Midbrain (tissue), 1 donor: ENCODE data around the gene UQCC5.

Source experiments
- DNase-seq: peaks from one replicate; lab custom pipeline; 2025; lab: John Stamatoyannopoulos, UW

UQCC5 gene, protein sequence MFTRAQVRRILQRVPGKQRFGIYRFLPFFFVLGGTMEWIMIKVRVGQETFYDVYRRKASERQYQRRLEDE

DNA sequence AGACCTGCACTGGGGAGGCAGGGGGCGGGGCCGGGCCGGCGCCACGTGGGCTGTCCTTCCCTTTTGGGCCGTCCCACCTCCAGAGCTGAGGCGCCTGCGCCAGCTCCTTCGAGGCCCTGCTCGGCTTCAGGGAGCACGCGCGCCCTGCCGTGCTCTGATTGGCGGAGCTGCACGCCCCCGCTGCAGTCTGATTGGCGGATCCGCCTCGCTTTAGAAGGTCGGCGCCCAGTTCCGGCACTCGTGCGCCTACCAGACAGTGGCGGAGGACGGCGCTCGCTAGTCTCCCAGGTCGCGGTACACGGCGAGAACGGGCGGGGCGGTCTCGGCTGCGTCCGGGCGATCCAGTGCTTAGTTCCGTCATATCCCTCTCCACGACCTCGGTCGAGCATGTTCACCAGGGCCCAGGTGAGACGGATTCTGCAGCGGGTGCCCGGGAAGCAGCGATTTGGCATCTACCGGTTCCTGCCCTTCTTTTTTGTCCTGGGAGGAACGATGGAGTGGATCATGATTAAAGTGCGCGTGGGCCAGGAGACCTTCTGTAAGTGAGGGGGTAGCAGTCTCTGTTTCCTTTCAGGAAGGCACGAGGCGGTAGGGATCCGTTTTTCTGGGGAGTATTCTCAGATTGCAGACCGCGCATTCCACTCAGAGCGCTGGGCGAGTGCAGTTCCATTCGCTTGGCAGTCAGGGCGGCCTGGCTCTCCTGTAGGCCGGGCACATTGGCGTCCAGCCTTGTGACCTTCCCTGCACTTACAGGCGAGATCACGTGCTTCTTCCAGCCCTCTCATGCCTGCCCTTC, at the start of gene UQCC5:
Gene UQCC5 (plus strand): TSS at position 237 of the 796 bp plus-strand sequence. CDS start 151 bp downstream, at position 388.
- peak; percentile 98 for DNase-seq

DNA sequence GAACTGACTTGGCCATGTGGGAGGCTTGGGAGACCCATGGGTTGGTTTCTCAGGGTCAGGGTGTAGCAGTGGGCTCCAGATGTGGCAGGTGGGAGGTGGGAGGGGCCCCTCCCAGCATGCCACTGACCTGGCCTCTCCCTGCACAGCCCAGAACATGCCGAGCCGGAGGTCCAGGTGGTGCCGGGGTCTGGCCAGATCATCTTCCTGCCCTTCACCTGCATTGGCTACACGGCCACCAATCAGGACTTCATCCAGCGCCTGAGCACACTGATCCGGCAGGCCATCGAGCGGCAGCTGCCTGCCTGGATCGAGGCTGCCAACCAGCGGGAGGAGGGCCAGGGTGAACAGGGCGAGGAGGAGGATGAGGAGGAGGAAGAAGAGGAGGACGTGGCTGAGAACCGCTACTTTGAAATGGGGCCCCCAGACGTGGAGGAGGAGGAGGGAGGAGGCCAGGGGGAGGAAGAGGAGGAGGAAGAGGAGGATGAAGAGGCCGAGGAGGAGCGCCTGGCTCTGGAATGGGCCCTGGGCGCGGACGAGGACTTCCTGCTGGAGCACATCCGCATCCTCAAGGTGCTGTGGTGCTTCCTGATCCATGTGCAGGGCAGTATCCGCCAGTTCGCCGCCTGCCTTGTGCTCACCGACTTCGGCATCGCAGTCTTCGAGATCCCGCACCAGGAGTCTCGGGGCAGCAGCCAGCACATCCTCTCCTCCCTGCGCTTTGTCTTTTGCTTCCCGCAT, 49.2 kb upstream of the UQCC5 start:
- no peak for DNase-seq

DNA sequence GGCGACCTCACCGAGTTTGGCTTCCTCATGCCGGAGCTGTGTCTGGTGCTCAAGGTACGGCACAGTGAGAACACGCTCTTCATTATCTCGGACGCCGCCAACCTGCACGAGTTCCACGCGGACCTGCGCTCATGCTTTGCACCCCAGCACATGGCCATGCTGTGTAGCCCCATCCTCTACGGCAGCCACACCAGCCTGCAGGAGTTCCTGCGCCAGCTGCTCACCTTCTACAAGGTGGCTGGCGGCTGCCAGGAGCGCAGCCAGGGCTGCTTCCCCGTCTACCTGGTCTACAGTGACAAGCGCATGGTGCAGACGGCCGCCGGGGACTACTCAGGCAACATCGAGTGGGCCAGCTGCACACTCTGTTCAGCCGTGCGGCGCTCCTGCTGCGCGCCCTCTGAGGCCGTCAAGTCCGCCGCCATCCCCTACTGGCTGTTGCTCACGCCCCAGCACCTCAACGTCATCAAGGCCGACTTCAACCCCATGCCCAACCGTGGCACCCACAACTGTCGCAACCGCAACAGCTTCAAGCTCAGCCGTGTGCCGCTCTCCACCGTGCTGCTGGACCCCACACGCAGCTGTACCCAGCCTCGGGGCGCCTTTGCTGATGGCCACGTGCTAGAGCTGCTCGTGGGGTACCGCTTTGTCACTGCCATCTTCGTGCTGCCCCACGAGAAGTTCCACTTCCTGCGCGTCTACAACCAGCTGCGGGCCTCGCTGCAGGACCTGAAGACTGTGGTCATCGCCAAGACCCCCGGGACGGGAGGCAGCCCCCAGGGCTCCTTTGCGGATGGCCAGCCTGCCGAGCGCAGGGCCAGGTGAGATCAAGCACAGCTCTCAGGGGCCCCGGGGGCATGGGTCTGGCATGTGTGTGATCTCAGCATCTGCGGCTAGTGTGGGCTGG, 48.4 kb upstream of the UQCC5 start:
- no peak for DNase-seq

DNA sequence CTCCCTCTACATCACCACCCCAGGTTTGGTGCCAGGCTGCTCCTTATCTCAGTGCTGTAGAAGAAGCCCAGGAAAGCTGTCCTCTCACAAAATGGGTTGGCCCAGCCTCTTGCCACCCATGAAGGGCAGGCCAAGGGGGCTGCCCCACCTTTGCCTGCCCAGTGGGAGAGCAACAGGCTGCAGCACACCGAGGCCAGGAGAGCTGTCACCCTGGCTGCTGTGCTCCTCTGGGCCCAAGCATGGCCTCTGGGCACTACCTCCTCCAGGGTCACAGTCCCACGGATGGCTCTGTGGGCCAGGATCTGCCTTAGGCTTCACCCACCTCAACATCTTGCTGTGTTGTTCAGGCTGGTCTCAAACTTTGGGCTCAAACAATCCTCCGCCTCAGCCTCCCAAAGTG, 47.7 kb upstream of the UQCC5 start:
- DNase-seq: no peak

DNA sequence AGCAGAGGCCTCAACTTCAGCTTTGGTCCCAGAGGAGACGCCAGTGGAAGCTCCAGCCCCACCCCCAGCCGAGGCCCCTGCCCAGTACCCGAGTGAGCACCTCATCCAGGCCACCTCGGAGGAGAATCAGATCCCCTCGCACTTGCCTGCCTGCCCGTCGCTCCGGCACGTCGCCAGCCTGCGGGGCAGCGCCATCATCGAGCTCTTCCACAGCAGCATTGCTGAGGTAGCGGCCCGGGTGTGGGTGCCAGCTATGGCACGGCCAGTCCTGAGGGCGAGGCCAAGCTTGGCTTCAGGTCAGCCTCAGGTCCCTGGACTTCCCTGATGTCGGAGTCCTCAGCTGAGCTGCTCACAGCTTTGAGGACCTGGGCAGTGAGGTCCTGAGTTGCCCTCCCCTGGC, 47.0 kb upstream of the UQCC5 start:
- DNase-seq: no peak

DNA sequence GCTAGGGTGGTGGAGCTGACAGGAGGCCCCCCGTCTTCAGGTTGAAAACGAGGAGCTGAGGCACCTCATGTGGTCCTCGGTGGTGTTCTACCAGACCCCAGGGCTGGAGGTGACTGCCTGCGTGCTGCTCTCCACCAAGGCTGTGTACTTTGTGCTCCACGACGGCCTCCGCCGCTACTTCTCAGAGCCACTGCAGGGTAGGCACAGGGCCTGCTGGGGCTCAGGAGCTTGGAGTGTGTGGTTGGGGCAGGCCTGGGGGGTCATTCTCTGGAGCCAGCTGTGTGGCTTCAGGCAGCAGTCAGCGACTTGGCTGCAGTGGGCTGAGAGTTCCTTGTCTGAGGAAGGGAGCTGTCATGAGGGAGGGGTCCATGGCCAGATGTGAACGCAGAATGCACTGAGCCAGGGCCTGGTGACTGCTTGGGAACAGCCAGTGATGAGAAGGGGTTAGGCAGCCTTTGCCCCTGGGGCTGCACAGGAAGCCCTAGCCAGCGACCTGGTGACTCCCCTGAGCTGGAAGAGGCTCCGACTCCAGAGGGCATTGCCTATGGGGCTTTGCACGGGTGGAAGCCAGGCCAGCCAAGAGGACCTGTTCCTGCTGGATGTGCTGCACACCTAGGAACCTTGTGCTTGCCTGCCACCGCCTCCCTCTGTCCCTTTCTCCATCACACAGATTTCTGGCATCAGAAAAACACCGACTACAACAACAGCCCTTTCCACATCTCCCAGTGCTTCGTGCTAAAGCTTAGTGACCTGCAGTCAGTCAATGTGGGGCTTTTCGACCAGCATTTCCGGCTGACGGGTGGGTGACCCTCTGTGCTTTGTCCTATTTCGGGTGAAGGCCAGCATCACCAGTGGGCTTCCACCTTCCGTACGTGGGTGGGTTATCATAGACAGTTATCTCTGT, 46.1 kb upstream of the UQCC5 start:
- DNase-seq: no peak

DNA sequence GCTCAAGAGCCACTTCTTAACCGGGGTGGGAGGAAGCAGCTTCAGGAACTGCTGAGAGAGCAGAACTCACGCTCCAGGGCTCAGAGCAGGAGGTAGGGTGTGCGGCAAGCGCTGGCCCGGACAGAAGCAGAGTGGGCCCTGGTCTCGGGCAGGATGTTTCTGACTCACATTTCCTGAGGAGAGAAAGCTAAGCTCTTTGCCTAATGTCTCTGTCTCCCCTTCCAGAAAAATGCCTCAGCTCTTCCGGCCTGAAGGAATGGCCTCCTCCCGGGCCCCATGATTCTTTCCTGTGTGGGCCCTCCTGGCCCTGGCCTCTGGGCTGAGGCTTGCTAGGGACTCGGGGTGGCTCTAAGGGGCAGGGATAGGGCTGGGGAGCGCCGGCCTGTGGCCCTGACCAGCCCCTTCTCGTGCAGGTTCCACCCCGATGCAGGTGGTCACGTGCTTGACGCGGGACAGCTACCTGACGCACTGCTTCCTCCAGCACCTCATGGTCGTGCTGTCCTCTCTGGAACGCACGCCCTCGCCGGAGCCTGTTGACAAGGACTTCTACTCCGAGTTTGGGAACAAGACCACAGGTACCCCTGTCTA, 45.4 kb upstream of the UQCC5 start:
- no peak for DNase-seq

DNA sequence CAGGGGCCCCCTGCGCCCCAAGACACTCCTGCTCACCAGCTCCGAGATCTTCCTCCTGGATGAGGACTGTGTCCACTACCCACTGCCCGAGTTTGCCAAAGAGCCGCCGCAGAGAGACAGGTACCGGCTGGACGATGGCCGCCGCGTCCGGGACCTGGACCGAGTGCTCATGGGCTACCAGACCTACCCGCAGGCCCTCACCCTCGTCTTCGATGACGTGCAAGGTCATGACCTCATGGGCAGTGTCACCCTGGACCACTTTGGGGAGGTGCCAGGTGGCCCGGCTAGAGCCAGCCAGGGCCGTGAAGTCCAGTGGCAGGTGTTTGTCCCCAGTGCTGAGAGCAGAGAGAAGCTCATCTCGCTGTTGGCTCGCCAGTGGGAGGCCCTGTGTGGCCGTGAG, 44.3 kb upstream of the UQCC5 start:
- DNase-seq: no peak

DNA sequence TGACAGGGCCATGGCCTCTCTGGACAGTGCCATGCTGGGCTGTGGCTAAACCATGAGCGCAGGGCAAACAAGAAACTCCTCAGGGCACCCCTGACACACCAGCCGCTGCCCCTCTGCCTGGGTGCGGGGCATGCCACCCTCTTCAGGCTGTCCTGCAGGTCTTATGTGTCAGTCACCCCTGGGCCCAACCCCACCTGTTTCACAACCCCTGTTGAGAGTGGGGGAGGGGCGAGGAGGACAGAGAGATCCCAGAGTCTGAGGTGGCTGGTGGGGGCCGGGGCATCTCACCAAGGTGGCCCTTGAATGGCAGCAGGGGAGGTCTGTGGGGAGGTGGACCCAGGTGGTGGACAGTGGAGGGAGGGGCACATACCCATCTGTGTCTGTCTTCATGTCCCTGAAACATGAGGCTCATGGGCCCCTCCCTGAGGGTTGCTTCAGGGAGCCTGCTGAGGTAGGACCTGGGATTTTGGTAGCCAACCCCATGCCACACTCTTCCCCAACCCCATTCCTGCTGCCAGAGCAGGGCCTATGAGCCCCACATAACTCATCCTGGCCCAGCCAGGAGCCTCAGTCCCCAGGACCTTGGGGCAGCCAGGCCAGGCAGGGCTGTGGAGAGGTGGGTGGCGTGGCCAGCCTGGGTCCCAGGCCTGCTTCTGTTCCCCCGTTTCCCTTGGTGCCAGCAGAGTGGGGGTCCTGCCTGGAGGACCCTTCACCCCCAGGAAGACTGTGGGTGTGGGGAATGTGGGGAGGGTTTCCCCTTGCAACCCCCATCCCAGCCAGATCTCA, 43.0 kb upstream of the UQCC5 start:
- no peak for DNase-seq

DNA sequence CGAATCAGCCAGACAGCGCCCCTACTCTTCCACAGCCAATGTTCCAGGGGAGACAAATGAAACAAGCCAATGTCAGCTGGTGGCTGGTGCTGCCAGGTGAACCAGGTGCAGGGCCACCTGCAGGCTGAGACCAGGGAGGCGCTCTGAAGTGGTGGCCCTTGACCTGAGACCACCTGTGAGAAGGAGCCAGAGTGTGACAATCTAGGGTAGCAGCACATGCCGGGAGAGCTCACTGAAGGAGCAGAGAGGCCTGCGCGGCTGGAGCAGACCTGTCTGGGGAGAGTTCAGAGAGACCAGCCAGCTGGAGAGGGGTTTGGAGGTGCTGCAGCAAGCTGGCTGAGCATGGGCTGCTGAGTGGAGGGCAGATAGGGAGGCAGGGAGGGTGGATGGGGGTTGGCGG, 42.0 kb upstream of the UQCC5 start:
- DNase-seq: no peak

DNA sequence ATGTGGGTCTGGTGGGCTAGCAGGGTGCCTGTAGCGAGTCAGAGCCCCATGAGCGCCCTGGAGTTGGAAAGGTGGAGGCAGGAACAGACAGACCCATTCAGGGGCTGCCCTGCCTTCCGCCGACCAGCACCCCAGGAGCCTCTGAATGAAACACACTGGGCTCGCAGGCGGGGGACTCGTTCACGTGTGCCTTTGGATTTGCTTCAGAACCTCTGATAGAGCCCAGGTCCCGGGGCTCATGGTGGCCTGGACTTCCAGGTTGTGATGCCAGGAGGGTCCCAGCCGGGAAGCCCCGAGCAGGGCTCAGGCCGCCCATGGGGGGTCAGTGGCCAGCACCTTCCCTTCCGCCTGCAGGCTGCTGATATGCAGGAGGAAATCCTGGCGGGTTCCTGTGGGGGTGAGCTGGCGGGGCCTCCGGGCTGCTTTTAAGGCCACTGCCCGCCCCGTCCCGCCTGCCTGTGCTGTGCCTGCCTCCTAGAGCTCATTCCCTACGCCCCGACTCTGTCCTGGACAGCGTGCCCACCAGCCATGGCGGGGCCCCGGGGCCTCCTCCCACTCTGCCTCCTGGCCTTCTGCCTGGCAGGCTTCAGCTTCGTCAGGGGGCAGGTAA, 41.4 kb upstream of the UQCC5 start, which contains the start of gene STAB1:
Gene STAB1 (plus strand): TSS at position 453 of the 610 bp plus-strand sequence. CDS start 76 bp downstream, at position 529.
- DNase-seq: no peak

DNA sequence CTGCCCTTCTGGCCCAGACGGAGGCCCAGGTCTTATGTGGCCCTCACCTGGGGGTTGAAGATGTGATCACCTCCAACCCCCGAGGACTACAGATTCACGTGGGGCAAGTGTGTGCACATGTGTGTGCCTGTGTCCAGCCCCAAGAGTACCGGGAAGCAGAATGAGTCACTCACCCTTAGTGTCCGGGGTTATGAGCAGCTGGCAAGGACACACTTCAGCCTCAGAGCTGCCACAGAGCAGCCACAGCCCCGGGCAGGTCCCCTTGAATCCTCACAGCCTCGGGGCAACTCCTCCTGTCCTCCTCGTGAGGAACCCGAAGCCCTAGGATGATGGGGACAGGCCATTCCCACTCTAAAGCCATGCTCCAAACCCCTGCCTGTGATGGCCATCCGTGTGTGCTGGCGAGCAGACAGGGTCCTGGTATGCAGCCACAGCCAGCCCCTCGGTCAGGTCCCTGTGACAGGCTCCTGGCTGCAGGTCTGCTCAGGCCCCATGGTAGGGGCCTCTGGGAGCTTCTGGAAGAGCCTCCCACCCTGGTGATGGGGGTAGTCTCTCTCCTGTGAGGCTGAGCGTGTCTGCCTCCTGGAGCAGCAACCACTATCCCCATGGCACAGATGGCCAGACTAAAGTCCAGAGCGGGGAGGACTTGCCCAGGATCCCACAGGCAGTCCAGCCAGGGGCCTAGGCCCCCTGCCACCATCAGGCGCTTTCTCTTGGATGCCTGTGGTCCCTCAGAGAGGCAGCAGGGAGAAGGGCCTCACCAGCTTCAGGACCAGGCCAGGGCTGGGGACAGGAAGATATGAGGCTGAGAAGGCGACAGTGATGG, 40.4 kb upstream of the UQCC5 start:
- no peak for DNase-seq

DNA sequence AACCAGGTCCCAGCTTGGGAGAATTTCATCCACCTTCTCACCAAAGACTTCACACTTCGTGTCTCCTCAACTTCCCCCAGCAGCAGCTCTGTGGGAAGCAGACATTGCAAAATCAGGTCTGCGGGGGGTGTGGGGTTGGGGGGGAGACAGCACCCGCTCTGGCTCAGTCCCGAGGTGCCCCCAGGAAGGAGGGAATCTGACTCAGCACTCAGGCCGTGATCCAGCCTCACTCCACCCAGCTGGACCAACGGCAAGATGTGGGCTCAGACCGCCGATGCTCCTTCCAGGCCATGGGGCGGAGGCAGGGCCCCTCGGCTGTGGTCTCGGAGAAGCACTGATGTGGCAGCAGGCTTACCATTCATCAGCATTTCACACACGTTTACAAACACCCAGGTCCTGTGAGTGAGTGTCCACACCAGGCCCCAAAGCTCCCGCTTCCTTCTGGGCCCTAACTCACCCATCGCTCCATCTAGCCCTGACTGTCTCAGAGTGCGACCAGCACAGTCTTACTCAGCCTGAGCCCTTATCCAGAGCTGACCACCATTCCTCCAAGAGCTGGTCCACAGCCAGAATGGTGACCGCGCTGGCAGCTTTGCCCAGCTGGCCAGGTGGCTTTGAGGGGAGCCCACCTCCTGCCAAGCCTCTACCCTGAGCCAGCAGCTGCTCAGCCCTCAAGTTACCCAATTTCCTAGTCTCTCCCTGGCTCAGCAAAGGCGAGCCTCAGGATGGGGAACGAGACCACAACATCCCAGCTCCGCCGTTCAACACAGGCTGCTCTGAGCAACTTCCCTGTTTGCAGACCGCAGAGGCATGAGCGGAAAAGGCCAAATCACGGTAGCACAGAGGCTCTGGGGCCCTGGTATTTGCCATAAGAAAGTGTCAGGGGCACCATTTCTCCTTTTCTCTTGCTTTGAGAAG, 38.0 kb upstream of the UQCC5 start:
- peak; percentile 33 for DNase-seq

DNA sequence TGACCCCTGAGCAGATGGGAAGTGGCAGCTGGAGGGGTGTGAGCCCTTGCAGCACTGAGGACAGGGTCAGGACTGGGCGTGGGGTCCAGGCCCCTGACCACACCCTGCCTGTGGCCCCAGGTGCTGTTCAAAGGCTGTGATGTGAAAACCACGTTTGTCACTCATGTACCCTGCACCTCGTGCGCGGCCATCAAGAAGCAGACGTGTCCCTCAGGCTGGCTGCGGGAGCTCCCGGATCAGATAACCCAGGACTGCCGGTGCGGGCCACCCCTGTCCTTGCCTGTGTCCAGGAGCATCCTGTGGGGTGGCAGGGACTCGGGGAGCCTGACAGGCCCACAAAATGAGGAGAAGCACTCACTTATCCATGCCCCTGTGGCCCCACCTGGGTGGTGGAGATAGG, 35.4 kb upstream of the UQCC5 start:
- DNase-seq: no peak

DNA sequence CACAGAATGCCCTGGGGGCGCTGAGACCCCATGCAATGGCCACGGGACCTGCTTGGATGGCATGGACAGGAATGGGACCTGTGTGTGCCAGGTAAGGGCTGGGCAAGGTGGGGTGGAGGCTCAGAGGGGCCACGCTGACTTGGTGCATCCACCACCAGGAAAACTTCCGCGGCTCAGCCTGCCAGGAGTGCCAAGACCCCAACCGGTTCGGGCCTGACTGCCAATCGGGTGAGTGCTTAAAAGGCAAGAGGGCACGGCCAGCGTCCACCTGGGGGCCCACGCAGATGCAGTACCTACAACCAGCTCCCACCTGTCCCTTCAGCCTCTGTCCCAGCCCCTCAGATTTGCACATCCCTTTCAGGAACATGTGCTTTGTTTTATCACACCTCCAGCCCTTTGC, 34.4 kb upstream of the UQCC5 start:
- no peak for DNase-seq

DNA sequence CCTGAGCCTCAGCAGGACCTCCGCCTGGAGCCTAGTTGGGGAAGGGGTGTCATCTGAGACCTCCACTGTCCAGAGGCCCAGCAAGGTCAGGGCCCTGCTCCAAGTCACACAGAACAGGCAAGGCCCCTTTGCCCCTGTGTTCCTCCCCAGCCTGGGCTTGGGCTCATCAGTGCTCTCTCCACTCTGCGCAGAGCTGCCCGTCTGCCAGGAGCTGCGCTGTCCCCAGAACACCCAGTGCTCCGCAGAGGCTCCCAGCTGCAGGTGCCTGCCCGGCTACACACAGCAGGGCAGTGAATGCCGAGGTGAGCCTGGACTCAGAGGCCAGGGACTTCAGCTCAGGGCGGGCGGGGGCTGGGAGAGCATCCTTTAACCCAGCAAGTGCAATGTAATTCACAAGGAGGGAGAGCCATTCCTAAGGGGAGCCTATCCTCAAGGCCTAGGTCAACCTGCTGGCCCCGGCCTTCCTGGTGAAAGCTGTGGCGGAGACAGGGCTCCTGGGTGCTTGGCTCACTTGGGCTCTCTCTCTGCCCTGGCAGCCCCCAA, 33.5 kb upstream of the UQCC5 start:
- no peak for DNase-seq

DNA sequence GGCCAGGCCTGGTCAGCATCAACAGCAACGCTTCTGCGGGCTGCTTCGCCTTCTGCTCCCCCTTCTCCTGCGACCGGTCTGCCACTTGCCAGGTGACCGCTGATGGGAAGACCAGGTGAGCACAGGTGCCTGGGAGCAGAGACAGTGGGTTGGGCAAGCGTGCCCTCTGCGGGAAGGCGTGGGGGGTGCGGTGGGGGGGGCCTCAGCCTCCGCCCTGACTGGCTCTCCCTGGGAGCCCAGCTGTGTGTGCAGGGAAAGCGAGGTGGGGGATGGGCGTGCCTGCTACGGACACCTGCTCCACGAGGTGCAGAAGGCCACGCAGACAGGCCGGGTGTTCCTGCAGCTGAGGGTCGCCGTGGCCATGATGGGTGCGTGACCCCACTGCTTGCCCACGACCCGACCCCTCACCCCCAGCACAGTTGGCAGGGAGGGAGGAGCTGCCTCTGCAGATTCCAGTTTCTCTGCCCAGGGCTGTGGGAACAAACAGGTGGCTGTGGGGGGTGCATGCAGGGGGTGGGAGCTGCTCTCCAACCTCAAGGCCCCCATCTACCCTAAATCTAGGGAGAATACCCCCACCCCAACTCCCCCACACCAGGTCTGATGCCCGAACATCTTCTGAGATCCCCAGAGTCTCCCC, 32.5 kb upstream of the UQCC5 start:
- no peak for DNase-seq
